Measurements from ENCODE around the gene PDP2. TPM values are rescaled to one million over a fixed set of nuclear protein-coding genes. Genes with fewer than 3 reads are reported as not detected.

The PDP2 gene
- total and polyA plus RNA-seq, 9 of the 15 experiments (the other 6 are each of a cell fraction or from before 2014, with no cell fraction given): 2.5 to 24.3 (median 7.2) TPM

- no TSS peak for BruUV-seq (replicated peaks)
- no peak overlapping the region for H2AFZ ChIP-seq (ENCODE audit: low read depth, low read length)
- no peak for DNase-seq (ENCODE audit: extremely low read depth in 1 of 4, low spot score in 3 of 4)
- ChIA-PET CTCF (ENCODE audit: low intra/inter-chr PET ratio) (interaction anchor here (3.6 kb wide), 1 partner anchor 31 kb away, joined by 41 read pairs; no protein-coding TSS in a partner anchor), POLR2A (interaction anchor here (1.3 to 3.0 kb wide), 3 partner anchors 11 to 32 kb away, joined by 4 to 15 read pairs (median 10); no protein-coding TSS in a partner anchor)
- 0 out of 4 replicates have a peak overlapping the region, but pooled peaks of 1 of the 2 experiments have one; percentile 5 for H3K9ac ChIP-seq (ENCODE audit: insufficient read depth in 1 of 2, low read depth in 2 of 2, low read length in 2 of 2)
- in situ Hi-C loops (cut with MboI) (no loop called here), intact Hi-C loops (cut with micrococcal nuclease) (loop anchor here (5.0 kb wide), 1 partner anchor 520 kb away; no protein-coding TSS in a partner anchor)
- no peaks in the 10 kb centered on the region for H3K9me1 ChIP-seq (ENCODE audit: control insufficient read depth, insufficient read depth, low read length)
- no peak for ATAC-seq
- peaks cover 4 to 27% of the 10 kb centered on the region in 2 experiments; a peak in 2 of 5 replicates for H3K27me3 ChIP-seq (ENCODE audit: control insufficient read depth in 2 of 2, insufficient read depth in 2 of 2, low read length in 2 of 2)
- H3K79me2 ChIP-seq (ENCODE audit: control insufficient read depth, insufficient read depth, low read length): no peaks in the 10 kb centered on the region
- H3K27ac ChIP-seq (ENCODE audit: extremely low read depth, low read depth, low read length): no peak overlapping the region
- no peak overlapping the region for H3K4me3 ChIP-seq
- no peak for FAIRE-seq
- no peaks in the 10 kb centered on the region for H4K20me1 ChIP-seq (replicated peaks; ENCODE audit: control insufficient read depth, insufficient read depth, low read length)
- no peak overlapping the region for H3K4me2 ChIP-seq (ENCODE audit: insufficient read depth, low read length)
- no peaks in the 10 kb centered on the region for H3K9me3 ChIP-seq (replicated peaks; ENCODE audit: control insufficient read depth, insufficient read depth, low read depth, low read length)
- H3K4me1 ChIP-seq (replicated peaks in 1 of 2; ENCODE audit: control insufficient read depth in 2 of 2, insufficient read depth in 2 of 2, low read length in 2 of 2): peaks cover 0 to 26% of the 10 kb centered on the region in 2 experiments; a peak in 4 of 5 replicates
- TF ChIP-seq FOXJ2 (tag; IDR thresholded peaks at IDR 0.05) (0 out of 2 replicates have a peak, but pooled peaks have one; percentile 23), RFX1 (IDR thresholded peaks at IDR 0.05) (peak; percentile 44; the same call in 1 of the 2 replicates), XRCC5 (IDR thresholded peaks at IDR 0.05; ENCODE audit: low read depth, low read length) (no peak), NR2C2 (CRISPR knock-in tag; IDR thresholded peaks at IDR 0.05) (no peak), NR2C2 (tag; IDR thresholded peaks at IDR 0.05) (peak; percentile 32; the same call in 1 of the 2 replicates), TCF3 (CRISPR knock-in tag; IDR thresholded peaks at IDR 0.05) (no peak), JUN (IDR thresholded peaks at IDR 0.05; ENCODE audit: borderline replicate concordance, low read depth, low read length) (no peak), JUN (CRISPR knock-in tag; IDR thresholded peaks at IDR 0.05; ENCODE audit: borderline replicate concordance) (no peak), FOXJ3 (CRISPR knock-in tag; IDR thresholded peaks at IDR 0.05) (peak; percentile 67; the same call in 1 of the 2 replicates)
- TF ChIP-seq, protein P1, sequence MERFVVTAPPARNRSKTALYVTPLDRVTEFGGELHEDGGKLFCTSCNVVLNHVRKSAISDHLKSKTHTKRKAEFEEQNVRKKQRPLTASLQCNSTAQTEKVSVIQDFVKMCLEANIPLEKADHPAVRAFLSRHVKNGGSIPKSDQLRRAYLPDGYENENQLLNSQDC (CRISPR knock-in tag; IDR thresholded peaks at IDR 0.05): no peak
- peaks cover 8% of the 10 kb centered on the region; the same call in 2 of the 3 replicates for H3K36me3 ChIP-seq (ENCODE audit: control insufficient read depth, insufficient read depth, low read length)
- 11% methylated on average over 3 of the region's 3 CpGs for WGBS (ENCODE audit: insufficient coverage, low coverage, missing lambda C conversion rate)
Observed at GRCh38 chr16:66926961-66927436, 46.7 kb downstream of the PDP2 start.

Measured in K562 (cell line).